Measurements from ENCODE around the gene C19orf33.

Gene C19orf33

GRCh38 chr19:38340927-38341326 lies 36.9 kb downstream of the C19orf33 start:
- TF ChIP-seq JUND (IDR thresholded peaks at IDR 0.05; ENCODE audit: low read depth): no peak
- in situ Hi-C loops (cut with HindIII; ENCODE audit: low pct_unique_long_range_greater_than_20kb, low sequenced_read_pairs): no loop called here
- DNase-seq (ENCODE audit: low read depth in 1 of 2, low spot score in 1 of 2): no peak

GRCh38 chr19:38346837-38347236 lies 42.8 kb downstream of the C19orf33 start:
- DNase-seq (ENCODE audit: low read depth in 1 of 2, low spot score in 1 of 2): no peak
- in situ Hi-C loops (cut with HindIII; ENCODE audit: low pct_unique_long_range_greater_than_20kb, low sequenced_read_pairs): no loop called here
- TF ChIP-seq JUND (IDR thresholded peaks at IDR 0.05; ENCODE audit: low read depth): no peak

DNA sequence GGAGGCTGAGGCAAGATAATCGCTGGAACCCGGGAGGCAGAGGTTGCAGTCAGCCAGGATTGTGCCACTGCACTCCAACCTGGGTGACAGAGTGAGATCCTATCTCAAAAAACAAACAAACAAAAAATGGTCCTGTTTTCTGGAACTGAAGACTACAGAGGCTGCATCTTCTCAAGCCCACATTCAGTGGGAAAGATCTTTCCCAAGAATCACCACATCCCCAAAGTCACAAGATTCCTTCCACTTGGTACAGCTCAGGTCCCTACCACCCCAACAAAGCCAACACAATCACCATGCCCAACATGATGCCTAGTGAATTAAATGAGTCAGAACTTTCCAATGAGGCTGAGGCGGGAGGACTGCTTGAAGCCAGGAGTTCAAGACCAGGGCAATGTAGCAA lies 46.8 kb downstream of the C19orf33 start:
- TF ChIP-seq JUND (IDR thresholded peaks at IDR 0.05; ENCODE audit: low read depth): no peak
- in situ Hi-C loops (cut with HindIII; ENCODE audit: low pct_unique_long_range_greater_than_20kb, low sequenced_read_pairs): no loop called here
- DNase-seq (ENCODE audit: low read depth in 1 of 2, low spot score in 1 of 2): no peak

GRCh38 chr19:38351865-38352395 lies 47.9 kb downstream of the C19orf33 start:
- peak in 1 of 2 experiments; percentile 31 for DNase-seq (ENCODE audit: low read depth in 1 of 2, low spot score in 1 of 2)
- in situ Hi-C loops (cut with HindIII; ENCODE audit: low pct_unique_long_range_greater_than_20kb, low sequenced_read_pairs): no loop called here

GRCh38 chr19:38352611-38353010 lies 48.6 kb downstream of the C19orf33 start:
- TF ChIP-seq JUND (IDR thresholded peaks at IDR 0.05; ENCODE audit: low read depth): no peak
- no peak for DNase-seq (ENCODE audit: low read depth in 1 of 2, low spot score in 1 of 2)
- in situ Hi-C loops (cut with HindIII; ENCODE audit: low pct_unique_long_range_greater_than_20kb, low sequenced_read_pairs): no loop called here

More at GRCh38 chr19:38351865-38352395, 47.9 kb downstream of the C19orf33 start:
- no peak for TF ChIP-seq JUND (IDR thresholded peaks at IDR 0.05; ENCODE audit: low read depth)

All from T47D (cell line).